DND-41 (cell line): Measurements from ENCODE around the gene VTI1A.

ENCODE experiments used
- ATAC-seq: fragments of 200-7000 bp; cut with Tn5 transposase; 3 replicates; pipeline ENCODE4 v1.9.1; 2021; ENCODE audit warnings: low read depth; ENCODE audit not compliant: insufficient read depth
- DNase-seq: peaks from one replicate; pipeline ENCODE4 v3.0.0-alpha.2; 2020
- H2AFZ ChIP-seq: 2 replicates; pipeline ENCODE4 v1.6.0; 2012; ENCODE audit warnings: low read depth, low read length
- H3K27ac ChIP-seq: 2 replicates; pipeline ENCODE4 v1.5.1; 2012; ENCODE audit warnings: low read length, inconsistent platforms
- H3K27me3 ChIP-seq: fragments of 200-600 bp; sonication (generic); 2 replicates; pipeline ENCODE4 v1.6.0; 2012; ENCODE audit warnings: low read length, mild to moderate bottlenecking, inconsistent platforms; ENCODE audit not compliant: insufficient read depth, poor library complexity
- H3K36me3 ChIP-seq: 2 replicates; pipeline ENCODE4 v1.5.1; 2012; ENCODE audit warnings: low read length, inconsistent platforms; ENCODE audit not compliant: insufficient read depth
- H3K4me1 ChIP-seq: 2 replicates; pipeline ENCODE4 v1.5.1; 2012; ENCODE audit warnings: mild to moderate bottlenecking, low read length; ENCODE audit not compliant: insufficient read depth
- H3K4me2 ChIP-seq: 2 replicates; pipeline ENCODE4 v1.6.0; 2012; ENCODE audit warnings: mild to moderate bottlenecking, moderate library complexity, low read length, inconsistent platforms; ENCODE audit not compliant: insufficient read depth
- H3K4me3 ChIP-seq, 2 experiments: fragments of 200-600 bp in 1 of 2; shearing (Covaris generic) in 1 of 2; 2 replicates each; pipeline ENCODE4 v1.5.1; 2012 to 2016; ENCODE audit warnings: inconsistent platforms in 2 of 2, low read length in 2 of 2, mild to moderate bottlenecking in 2 of 2, low read depth in 1 of 2, moderate library complexity in 1 of 2
- H3K79me2 ChIP-seq: 2 replicates; pipeline ENCODE4 v1.6.0; 2012; ENCODE audit warnings: low read length, inconsistent platforms; ENCODE audit not compliant: insufficient read depth
- H3K9ac ChIP-seq: 2 replicates; pipeline ENCODE4 v1.6.0; 2012; ENCODE audit warnings: low read depth, mild to moderate bottlenecking, inconsistent platforms, low read length, moderate library complexity
- H3K9me3 ChIP-seq: 2 replicates; pipeline ENCODE4 v1.5.1; 2012; ENCODE audit warnings: low read length, moderate library complexity, mild to moderate bottlenecking, inconsistent platforms; ENCODE audit not compliant: insufficient read depth, severe bottlenecking
- H4K20me1 ChIP-seq: 2 replicates; pipeline ENCODE4 v1.6.0; 2012; ENCODE audit warnings: low read length; ENCODE audit not compliant: insufficient read depth
- EZH2 ChIP-seq: IDR thresholded peaks from 3 replicates; pipeline ENCODE4 v1.6.1; 2012; ENCODE audit warnings: borderline replicate concordance, low read depth, mild to moderate bottlenecking, moderate library complexity, low read length, inconsistent platforms; ENCODE audit not compliant: severe bottlenecking
- TF ChIP-seq, protein P1 (sequence below): IDR thresholded peaks from 2 replicates; pipeline ENCODE4 v1.5.1; 2012; ENCODE audit warnings: borderline replicate concordance, low read length, moderate library complexity, mild to moderate bottlenecking; ENCODE audit not compliant: poor library complexity, severe bottlenecking; ENCODE audit errors: extremely low read depth

Gene VTI1A

DNA sequence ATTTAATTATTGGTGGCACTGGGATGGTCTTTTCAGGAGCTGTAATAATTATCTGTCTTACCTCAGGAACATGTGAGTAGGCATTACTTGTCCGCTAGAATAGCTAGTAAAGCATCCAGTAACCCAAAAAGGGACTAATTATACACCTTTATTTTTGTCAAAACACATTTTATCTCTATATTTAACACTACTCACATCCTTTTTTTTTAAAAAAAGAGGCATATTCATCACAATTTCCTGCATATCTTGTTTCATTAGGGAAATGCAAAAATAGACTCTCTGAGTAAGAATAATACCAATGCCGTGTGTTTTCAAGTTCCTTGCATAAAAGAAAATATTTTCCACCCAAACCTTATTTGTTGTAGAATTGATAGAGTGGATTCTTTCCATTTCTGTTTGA lies 99.5 kb downstream of the VTI1A start:
- no peak overlapping the region for H2AFZ ChIP-seq
- H4K20me1 ChIP-seq = no peaks in the 10 kb centered on the region
- no peaks in the 10 kb centered on the region for H3K27me3 ChIP-seq
- no peak for DNase-seq
- no peaks in the 10 kb centered on the region for H3K79me2 ChIP-seq
- H3K4me2 ChIP-seq = no peak overlapping the region
- H3K4me3 ChIP-seq = no peak overlapping the region
- H3K9me3 ChIP-seq = no peaks in the 10 kb centered on the region
- ATAC-seq = no peak
- TF ChIP-seq, protein P1, sequence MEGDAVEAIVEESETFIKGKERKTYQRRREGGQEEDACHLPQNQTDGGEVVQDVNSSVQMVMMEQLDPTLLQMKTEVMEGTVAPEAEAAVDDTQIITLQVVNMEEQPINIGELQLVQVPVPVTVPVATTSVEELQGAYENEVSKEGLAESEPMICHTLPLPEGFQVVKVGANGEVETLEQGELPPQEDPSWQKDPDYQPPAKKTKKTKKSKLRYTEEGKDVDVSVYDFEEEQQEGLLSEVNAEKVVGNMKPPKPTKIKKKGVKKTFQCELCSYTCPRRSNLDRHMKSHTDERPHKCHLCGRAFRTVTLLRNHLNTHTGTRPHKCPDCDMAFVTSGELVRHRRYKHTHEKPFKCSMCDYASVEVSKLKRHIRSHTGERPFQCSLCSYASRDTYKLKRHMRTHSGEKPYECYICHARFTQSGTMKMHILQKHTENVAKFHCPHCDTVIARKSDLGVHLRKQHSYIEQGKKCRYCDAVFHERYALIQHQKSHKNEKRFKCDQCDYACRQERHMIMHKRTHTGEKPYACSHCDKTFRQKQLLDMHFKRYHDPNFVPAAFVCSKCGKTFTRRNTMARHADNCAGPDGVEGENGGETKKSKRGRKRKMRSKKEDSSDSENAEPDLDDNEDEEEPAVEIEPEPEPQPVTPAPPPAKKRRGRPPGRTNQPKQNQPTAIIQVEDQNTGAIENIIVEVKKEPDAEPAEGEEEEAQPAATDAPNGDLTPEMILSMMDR = no peak
- TF ChIP-seq EZH2 = no peak
- H3K9ac ChIP-seq = no peak overlapping the region
- H3K4me1 ChIP-seq = no peaks in the 10 kb centered on the region
- H3K27ac ChIP-seq = no peak overlapping the region
- H3K36me3 ChIP-seq = peaks cover 7% of the 10 kb centered on the region; the same call in 1 of the 2 replicates

DNA sequence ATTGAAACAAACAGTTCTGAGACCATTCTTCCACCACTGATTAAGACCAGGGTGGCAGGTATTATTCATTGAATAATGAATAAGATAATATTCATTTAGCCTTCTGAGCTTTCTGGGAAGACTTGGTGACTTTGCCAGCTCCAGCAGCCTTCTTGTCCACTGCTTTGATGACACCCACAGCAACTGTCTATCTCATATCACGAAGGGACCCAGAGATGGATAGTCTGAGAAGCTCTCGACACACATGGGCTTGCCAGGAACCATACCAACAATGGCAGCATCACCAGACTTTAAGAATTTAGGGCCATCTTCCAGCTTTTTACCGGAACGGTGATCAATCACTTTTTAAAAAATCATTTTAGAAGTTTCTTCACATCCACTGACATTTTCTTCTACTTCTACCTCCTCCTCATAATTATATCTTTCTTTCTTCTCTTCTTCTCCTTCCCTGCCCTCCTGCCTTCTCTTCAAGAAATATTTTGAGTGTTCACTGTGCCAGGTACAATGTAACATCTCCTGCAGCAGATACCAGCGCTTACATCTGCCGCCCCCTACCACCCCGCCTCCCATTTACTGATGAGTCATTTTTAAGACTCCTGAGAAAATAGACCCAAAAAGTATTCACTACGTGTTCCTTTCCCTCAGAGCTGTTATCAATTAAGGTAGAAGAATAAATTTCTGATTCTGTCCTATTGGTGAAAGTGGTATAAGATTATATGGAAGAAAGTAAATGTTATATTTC lies 101.7 kb downstream of the VTI1A start:
- no peak overlapping the region for H2AFZ ChIP-seq
- ATAC-seq = no peak
- no peaks in the 10 kb centered on the region for H3K4me1 ChIP-seq
- H3K4me3 ChIP-seq = no peak overlapping the region
- TF ChIP-seq, protein P1 = no peak
- TF ChIP-seq EZH2 = no peak
- no peak for DNase-seq
- no peak overlapping the region for H3K27ac ChIP-seq
- no peak overlapping the region for H3K9ac ChIP-seq
- no peaks in the 10 kb centered on the region for H3K9me3 ChIP-seq
- H4K20me1 ChIP-seq = no peaks in the 10 kb centered on the region
- no peaks in the 10 kb centered on the region for H3K79me2 ChIP-seq
- H3K36me3 ChIP-seq = no peaks in the 10 kb centered on the region; the same call in 1 of the 2 replicates
- H3K27me3 ChIP-seq = no peaks in the 10 kb centered on the region
- H3K4me2 ChIP-seq = no peak overlapping the region

DNA sequence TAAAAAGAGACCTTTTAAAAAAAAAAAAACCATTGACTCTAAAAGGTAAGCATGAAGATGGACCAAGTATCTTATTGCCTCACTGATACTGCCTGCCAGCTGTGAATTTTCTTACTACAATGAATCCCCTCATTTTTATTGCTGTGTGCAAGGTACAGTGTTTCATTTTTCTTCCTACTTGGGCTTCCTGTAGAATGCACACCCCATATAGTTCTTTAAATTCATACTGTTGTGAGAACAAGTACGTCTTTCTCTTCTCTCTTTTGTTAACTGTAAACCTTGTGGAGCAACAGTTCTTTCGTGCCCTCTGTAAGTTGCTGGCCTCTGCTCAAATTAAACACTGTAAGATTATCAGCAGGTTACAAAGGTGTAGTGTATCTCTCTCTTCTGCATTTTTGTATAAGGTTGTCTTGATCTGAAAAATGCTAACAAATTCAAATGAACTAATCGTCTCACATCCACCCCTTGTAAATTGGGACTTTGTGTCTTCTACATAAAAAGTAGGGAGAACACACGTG lies 105.6 kb downstream of the VTI1A start:
- Histone ChIP-seq H3K27ac (no peak overlapping the region), H2AFZ (no peak overlapping the region), H3K9me3 (no peaks in the 10 kb centered on the region), H3K9ac (no peak overlapping the region), H3K36me3 (no peaks in the 10 kb centered on the region), H3K4me3 (no peak overlapping the region), H3K79me2 (no peaks in the 10 kb centered on the region), H4K20me1 (no peaks in the 10 kb centered on the region), H3K27me3 (no peaks in the 10 kb centered on the region), H3K4me1 (no peaks in the 10 kb centered on the region), H3K4me2 (no peak overlapping the region)
- DNase-seq (no peak), ATAC-seq (no peak)
- TF ChIP-seq EZH2 = no peak
- TF ChIP-seq, protein P1 = no peak
